ENCODE measurements around the gene CORO7. TPM values are rescaled to one million over a fixed set of nuclear protein-coding genes. Genes with fewer than 3 reads are reported as not detected.
A peak's percentile ranks its signal among the peaks of the same experiment; 100 is the strongest.

Gene CORO7
- polyA plus RNA-seq, 2 of the 4 experiments (the other 2 are of a cell fraction), result 6.0 to 11.9 TPM

DNA sequence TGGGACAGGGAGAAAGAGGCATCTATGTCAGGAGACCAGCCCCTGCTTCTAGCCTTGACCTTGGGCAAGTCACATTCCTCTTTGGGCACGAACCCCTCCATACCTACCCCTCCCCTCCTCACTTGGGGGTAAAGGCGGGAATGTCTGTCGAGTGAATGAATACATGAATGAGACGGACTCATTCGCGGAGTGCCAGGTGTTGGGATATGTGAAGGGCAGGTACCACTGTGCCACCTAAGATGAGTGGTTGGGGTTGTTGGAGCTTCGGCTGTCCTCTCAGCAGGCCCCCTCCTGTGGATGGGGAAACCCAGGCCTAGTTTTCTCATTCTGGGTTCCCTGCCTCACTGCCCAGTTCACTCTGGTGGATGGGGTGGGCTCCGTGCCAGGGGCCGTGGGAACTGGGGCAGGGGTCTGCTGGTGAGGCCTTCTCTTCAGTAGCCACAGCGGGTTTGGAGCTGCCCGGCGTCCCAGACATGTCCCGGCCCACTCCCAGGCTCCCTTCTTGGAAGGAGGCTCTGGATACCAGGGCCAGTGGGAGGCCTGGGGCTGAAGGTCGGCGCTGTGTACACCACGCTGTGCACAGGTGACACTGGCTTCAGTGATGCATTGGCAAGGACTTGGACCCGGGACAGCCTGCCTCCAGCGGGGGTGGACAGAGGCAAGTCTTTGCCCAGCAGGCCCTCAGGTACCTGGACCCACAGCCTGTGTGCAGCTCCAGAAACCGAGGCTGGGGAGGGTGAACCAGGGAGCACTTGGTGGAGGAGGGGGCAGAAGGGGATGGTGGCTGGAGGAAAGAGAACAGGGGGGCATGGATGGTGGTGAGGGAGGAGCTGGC is 94.9 kb downstream of the CORO7 start (continued):
- TF ChIP-seq, protein P1, sequence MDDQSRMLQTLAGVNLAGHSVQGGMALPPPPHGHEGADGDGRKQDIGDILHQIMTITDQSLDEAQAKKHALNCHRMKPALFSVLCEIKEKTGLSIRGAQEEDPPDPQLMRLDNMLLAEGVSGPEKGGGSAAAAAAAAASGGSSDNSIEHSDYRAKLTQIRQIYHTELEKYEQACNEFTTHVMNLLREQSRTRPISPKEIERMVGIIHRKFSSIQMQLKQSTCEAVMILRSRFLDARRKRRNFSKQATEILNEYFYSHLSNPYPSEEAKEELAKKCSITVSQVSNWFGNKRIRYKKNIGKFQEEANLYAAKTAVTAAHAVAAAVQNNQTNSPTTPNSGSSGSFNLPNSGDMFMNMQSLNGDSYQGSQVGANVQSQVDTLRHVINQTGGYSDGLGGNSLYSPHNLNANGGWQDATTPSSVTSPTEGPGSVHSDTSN (IDR thresholded peaks at IDR 0.05), result no peak
- no peak for TF ChIP-seq SREBF2 (IDR thresholded peaks at IDR 0.05)
- no peak for TF ChIP-seq HEYL (CRISPR knock-in tag; IDR thresholded peaks at IDR 0.05)

- no peak for ATAC-seq
- FAIRE-seq, result no peak
- H3K9me3 ChIP-seq, result no peaks in the 10 kb centered on the region
- TF ChIP-seq POLR2AphosphoS2 (conservative IDR thresholded peaks at IDR 0.05; ENCODE audit: low read length), result no peak
- TF ChIP-seq GATA3 (IDR thresholded peaks at IDR 0.05; ENCODE audit: borderline replicate concordance), result no peak
- no peak for TF ChIP-seq NFE2L2 (conservative IDR thresholded peaks at IDR 0.05; ENCODE audit: low read length)
- TF ChIP-seq, protein P2, sequence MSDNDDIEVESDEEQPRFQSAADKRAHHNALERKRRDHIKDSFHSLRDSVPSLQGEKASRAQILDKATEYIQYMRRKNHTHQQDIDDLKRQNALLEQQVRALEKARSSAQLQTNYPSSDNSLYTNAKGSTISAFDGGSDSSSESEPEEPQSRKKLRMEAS (IDR thresholded peaks at IDR 0.05), result no peak
- no peak for TF ChIP-seq MAZ (IDR thresholded peaks at IDR 0.05; ENCODE audit: borderline replicate concordance, low read depth, low read length)
- TF ChIP-seq CBX8 (IDR thresholded peaks at IDR 0.05), result no peak
- peak overlapping the region; percentile 93 for H3K4me2 ChIP-seq
- DNase-seq (ENCODE audit: low read depth in 1 of 2, low spot score in 1 of 2), result no peak
- H3K4me1 ChIP-seq, result peaks cover 78% of the 10 kb centered on the region
- CTCF ChIA-PET, result interaction anchor here (0.6 to 22.8 kb wide), 8 partner anchors 7 to 82 kb away, joined by 3 to 423 read pairs (median 10); partner anchors contain the start of gene GLIS2
- 73% methylated on average over 10 of the region's 16 CpGs for WGBS (ENCODE audit: missing lambda C conversion rate)
- POLR2A ChIA-PET, result no interaction called here
- H3K4me3 ChIP-seq, result no peak overlapping the region
- peak overlapping the region; percentile 19 to 96; a peak in 4 of 6 replicates for H3K27ac ChIP-seq
Measured at GRCh38 chr16:4320571-4321137, 95.7 kb downstream of the CORO7 start.

- ATAC-seq, result no peak
- peaks cover 76% of the 10 kb centered on the region for H3K4me1 ChIP-seq
- CTCF ChIA-PET, result interaction anchor here (2.1 to 22.8 kb wide), 4 partner anchors 6 to 58 kb away, joined by 7 to 423 read pairs (median 218); partner anchors contain the start of gene GLIS2
- H3K4me3 ChIP-seq, result no peak overlapping the region
- POLR2A ChIA-PET, result no interaction called here
- no peak for FAIRE-seq
- peak overlapping the region; percentile 93 for H3K4me2 ChIP-seq
- TF ChIP-seq HMGXB4 (CRISPR knock-in tag; IDR thresholded peaks at IDR 0.05; ENCODE audit: borderline replicate concordance), result no peak
- no peak for TF ChIP-seq GATA3 (IDR thresholded peaks at IDR 0.05; ENCODE audit: borderline replicate concordance)
- no peak for TF ChIP-seq RAD21 (conservative IDR thresholded peaks at IDR 0.05 in 1 of 2, IDR thresholded peaks at IDR 0.05 in 1 of 2)
- TF ChIP-seq, protein P3, sequence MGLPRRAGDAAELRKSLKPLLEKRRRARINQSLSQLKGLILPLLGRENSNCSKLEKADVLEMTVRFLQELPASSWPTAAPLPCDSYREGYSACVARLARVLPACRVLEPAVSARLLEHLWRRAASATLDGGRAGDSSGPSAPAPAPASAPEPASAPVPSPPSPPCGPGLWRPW (IDR thresholded peaks at IDR 0.05), result no peak
- TF ChIP-seq RARB (CRISPR knock-in tag; IDR thresholded peaks at IDR 0.05), result no peak
- TF ChIP-seq HOXA7 (CRISPR knock-in tag; IDR thresholded peaks at IDR 0.05), result no peak
- no peak for TF ChIP-seq JUNB (IDR thresholded peaks at IDR 0.05)
- no peak for TF ChIP-seq NFE2L2 (conservative IDR thresholded peaks at IDR 0.05; ENCODE audit: low read length)
- no peak for TF ChIP-seq ZC3H11A (IDR thresholded peaks at IDR 0.05)
- TF ChIP-seq FOXS1 (CRISPR knock-in tag; IDR thresholded peaks at IDR 0.05), result no peak
- TF ChIP-seq, protein P4, sequence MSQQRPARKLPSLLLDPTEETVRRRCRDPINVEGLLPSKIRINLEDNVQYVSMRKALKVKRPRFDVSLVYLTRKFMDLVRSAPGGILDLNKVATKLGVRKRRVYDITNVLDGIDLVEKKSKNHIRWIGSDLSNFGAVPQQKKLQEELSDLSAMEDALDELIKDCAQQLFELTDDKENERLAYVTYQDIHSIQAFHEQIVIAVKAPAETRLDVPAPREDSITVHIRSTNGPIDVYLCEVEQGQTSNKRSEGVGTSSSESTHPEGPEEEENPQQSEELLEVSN (IDR thresholded peaks at IDR 0.05; ENCODE audit: borderline replicate concordance, low read depth), result no peak
- no peak for TF ChIP-seq KDM1A (IDR thresholded peaks at IDR 0.05; ENCODE audit: low read depth)
- no peak for TF ChIP-seq RFX5 (IDR thresholded peaks at IDR 0.05)
- no peak for TF ChIP-seq EP300 (IDR thresholded peaks at IDR 0.05)
- no peaks in the 10 kb centered on the region for H3K9me3 ChIP-seq
- no peak for DNase-seq (ENCODE audit: low read depth in 1 of 2, low spot score in 1 of 2)
- peak overlapping the region; percentile 96; a peak in 5 of 6 replicates for H3K27ac ChIP-seq
- 79% methylated on average over 11 of the region's 37 CpGs for WGBS (ENCODE audit: missing lambda C conversion rate)
Measured at GRCh38 chr16:4319454-4320421, 96.7 kb downstream of the CORO7 start.

Data from A549 (cell line).